Stimulated activated effector memory CD8-positive, alpha-beta T cell treated with anti-CD3 and anti-CD28 coated beads, Interleukin-12 subunit alpha, Interleukin-12 subunit beta, amount 100 ng/mL, for 72 hours (primary cell): ENCODE data around the gene SLC12A7.
"Not testable (repeated sequence)": the region's sequence is repeated elsewhere in the genome, so short reads cannot be mapped to it uniquely, and the experiment has no call there.

Source experiments
- ATAC-seq: fragments of 150-1000 bp; cut with Tn5 transposase; 2 replicates; pipeline ENCODE4 v1.10.0; 2021
- DNase-seq, 2 donors: peaks; one replicate each; pipeline ENCODE4 v3.0.0; 2021 to 2022; ENCODE audit warnings: low spot score in 2 of 2
- H3K27ac Mint-ChIP-seq: one replicate; pipeline ENCODE4 v1.8.0; 2022; ENCODE audit warnings: mild to moderate bottlenecking, mixed read lengths
- H3K36me3 Mint-ChIP-seq: one replicate; pipeline ENCODE4 v1.8.0; 2022; ENCODE audit warnings: mild to moderate bottlenecking, mixed read lengths
- H3K4me1 Mint-ChIP-seq: one replicate; pipeline ENCODE4 v1.8.0; 2022; ENCODE audit warnings: mixed read lengths
- H3K4me3 Mint-ChIP-seq: one replicate; pipeline ENCODE4 v1.8.0; 2022; ENCODE audit warnings: mild to moderate bottlenecking, mixed read lengths
- H3K9me3 Mint-ChIP-seq: one replicate; pipeline ENCODE4 v1.8.0; 2022; ENCODE audit warnings: mixed read lengths

Gene SLC12A7

DNA sequence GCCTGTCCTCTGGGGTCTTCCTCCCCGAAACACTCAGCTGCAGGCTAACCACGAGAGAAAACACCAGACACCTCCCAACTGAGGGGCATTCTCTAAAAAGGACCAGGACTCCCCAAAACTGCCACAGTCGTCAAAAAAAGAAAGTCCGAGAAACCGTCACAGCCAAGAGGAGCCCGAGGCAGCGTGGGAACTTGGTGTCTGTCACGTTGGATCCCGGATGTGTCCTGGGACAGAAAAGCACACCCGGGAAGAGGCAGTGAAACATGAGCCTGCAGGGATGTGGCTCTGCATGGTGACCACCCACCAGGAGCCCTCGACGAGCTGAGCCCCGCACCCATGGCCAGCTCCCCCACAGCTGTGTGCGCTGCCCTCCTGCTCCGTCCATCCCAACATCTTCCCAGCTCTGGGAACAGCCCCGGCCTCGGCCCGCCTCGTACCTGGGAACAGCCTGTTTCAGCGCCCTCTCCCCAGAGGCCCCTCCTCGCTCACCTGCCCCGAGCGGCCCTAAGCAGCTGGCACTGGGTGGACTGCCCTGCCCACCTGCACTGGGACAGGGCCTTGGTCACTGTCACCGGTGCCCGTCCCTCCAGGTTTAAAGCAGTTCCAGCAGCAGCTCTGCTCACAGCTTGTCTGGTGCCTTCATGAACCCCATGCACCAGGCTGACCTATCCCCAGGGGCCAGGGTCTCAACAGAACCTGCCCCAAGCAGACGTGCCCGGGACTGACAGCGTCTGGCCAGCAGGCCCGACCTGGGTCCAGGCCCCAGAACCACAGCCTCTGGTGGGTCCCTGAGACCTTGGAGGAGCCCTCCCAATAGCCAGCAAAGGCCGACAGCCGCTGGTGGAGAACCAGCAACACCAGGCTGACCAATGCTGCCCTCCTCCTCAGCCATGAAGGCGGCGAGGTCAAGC lies 10.9 kb downstream of the SLC12A7 start:
- no peak for DNase-seq
- Mint-ChIP-seq H3K9me3 (no peaks in the 10 kb centered on the region), H3K36me3 (no peaks in the 10 kb centered on the region), H3K4me3 (no peak overlapping the region), H3K4me1 (peaks cover 37% of the 10 kb centered on the region), H3K27ac (no peak overlapping the region)
- ATAC-seq, result no peak

DNA sequence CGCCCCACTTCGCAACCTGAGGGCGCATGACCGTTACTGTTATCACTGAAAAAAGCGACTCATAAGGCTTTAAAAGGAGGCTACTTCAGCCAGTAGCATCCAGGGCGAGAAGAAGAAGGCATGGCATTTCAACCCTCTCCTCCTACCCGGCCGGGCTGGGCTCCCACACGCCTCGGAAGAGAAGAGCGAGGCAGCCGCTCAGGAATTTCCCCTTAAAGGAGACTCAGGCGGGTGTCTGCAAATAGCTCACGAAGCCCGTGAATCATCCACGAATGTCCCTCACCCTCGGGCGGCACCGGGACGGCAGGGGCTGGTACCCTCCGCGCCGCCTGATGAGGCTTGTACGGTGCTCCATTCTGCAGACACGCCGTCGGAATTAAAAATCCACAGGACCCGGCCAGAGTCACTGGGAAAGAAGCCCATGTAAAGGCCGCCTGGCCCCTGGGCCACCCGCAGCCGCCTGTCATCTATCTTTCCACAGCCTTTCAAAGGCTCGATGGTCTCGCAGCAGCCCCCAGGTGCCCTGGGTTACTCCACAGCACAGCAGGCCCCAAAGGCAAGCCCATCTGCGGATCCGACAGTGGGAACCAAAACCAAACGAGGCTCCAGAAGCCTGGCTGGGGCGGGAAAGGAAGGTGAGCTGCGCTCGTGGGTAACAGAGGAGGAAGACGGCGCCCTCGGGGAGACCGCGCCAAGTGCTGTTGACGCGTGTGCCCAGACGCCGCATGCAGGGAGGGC lies 11.8 kb downstream of the SLC12A7 start:
- no peak for DNase-seq
- H3K36me3 Mint-ChIP-seq, result no peaks in the 10 kb centered on the region
- H3K9me3 Mint-ChIP-seq, result no peaks in the 10 kb centered on the region
- H3K27ac Mint-ChIP-seq, result no peak overlapping the region
- H3K4me1 Mint-ChIP-seq, result peaks cover 29% of the 10 kb centered on the region
- H3K4me3 Mint-ChIP-seq, result no peak overlapping the region
- no peak for ATAC-seq

DNA sequence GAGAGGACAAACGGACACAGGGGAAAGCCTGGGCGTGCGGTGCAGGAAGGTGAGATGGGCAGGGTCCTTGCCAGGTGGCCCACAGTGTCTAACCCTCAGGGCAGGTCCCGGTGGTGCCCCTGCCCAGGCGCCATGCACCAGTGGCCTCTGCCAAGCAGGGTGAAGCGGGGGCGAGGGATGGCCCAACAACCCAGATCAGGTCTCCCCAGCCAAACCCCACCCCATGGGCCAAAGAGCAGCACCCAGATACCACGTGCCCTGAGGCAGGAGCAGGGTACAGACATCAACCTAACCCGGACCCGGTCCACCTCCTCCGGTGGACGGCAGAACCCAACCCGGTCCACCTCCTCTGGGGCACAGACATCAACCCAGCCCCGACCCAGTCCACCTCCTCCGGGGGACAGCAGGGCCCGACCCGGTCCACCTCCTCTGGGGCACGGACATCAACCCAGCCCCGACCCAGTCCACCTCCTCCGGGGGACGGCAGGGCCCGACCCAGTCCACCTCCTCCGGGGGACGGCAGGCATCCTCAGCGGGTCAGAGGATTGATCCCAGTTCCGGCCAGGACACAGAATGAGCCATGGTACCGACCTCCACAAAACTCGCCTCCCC lies 12.8 kb downstream of the SLC12A7 start:
- H3K4me3 Mint-ChIP-seq, result no peak overlapping the region
- H3K4me1 Mint-ChIP-seq, result peaks cover 19% of the 10 kb centered on the region
- no peak overlapping the region for H3K27ac Mint-ChIP-seq
- H3K36me3 Mint-ChIP-seq, result no peaks in the 10 kb centered on the region
- H3K9me3 Mint-ChIP-seq, result no peaks in the 10 kb centered on the region
- no peak for DNase-seq
- ATAC-seq, result no peak

DNA sequence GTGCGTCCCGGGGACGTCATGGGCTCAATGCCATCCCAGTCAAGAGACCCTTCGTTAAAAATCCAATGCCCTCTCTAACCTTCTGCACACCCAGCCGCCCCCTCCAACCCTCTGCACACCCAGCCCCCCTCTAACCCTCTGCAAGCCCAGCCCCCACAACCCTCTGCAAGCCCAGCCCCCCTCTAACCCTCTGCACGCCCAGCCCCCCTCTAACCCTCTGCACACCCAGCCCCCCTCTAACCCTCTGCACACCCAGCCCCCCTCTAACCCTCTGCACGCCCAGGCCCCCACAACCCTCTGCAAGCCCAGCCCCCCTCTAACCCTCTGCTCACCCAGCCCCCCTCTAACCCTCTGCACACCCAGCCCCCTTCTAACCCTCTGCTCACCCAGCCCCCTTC lies 13.9 kb downstream of the SLC12A7 start:
- not testable (repeated sequence) for DNase-seq, ATAC-seq, H3K4me3 Mint-ChIP-seq, H3K9me3 Mint-ChIP-seq, H3K27ac Mint-ChIP-seq, H3K4me1 Mint-ChIP-seq, H3K36me3 Mint-ChIP-seq

DNA sequence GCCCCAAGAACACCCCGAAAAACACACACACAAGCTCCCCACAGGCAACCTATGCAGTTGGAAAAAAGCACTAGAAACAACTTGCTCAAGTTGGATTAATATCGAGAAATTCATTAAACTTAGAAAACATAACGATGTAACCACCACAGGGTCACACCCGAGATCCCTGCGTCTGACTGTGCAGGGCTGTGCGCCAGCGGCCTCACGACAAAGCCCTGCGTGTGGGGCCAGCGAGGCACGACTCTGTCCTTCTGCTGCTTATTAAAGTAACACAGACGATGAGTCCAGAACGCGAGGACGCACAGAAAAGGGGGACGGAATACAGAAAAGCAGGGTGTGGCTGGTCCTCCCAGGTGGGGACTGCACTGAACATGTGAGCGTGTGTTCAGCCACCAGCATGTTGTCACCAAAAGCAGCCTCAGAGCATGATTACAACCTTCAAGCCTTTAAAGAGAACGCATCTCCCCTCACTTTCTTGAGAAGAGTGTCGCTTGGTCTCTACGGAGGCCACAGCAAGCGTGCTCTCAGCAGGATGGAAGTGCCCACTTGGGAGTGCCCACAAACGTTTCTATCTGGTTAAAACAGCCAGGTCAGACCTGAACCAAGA lies 14.4 kb downstream of the SLC12A7 start:
- no peaks in the 10 kb centered on the region for H3K9me3 Mint-ChIP-seq
- H3K36me3 Mint-ChIP-seq, result no peaks in the 10 kb centered on the region
- ATAC-seq (no peak), DNase-seq (no peak)
- H3K4me3 Mint-ChIP-seq, result no peak overlapping the region
- peaks cover 7% of the 10 kb centered on the region for H3K4me1 Mint-ChIP-seq
- H3K27ac Mint-ChIP-seq, result no peak overlapping the region

DNA sequence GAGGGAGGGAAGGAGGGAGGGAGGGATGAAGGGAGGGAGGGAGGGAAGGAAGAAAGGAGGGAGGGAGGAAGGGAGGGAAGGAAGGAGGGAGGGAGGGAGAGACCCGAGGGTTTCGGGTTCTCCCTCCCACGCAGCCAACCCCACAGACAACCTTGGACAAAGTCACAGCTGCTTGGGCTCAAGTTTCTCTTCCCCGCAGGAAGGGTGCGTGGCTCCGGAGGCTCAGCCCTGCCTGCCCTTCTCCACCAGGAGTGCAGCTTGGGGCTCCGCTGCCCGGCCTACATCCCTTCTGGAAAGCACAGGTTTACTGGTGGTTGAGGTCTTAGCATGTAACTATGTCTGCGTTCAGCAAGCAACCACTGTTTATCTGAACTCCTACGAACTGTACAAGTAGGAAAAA lies 15.0 kb downstream of the SLC12A7 start:
- DNase-seq (no peak), ATAC-seq (no peak)
- H3K27ac Mint-ChIP-seq, result no peak overlapping the region
- H3K4me3 Mint-ChIP-seq, result no peak overlapping the region
- no peaks in the 10 kb centered on the region for H3K9me3 Mint-ChIP-seq
- H3K36me3 Mint-ChIP-seq, result no peaks in the 10 kb centered on the region
- peaks cover under 1% of the 10 kb centered on the region for H3K4me1 Mint-ChIP-seq

DNA sequence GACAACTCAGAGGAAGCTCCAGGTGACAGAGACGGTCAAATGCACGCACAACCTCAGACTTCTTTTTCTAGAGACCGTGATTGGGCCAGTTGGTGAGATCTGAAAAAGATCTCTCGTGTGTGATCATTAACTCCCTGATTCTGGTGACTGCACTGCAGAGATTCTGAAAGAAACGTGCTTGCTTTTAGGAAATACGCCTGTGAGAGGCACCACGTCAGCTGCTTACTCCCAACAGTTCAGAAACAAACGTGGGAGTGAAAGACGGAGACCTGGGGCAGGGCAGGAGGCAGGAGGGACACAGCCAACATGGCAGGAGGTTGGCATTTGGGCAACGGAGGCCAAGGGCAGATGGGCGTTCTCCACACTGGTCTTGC lies 15.9 kb downstream of the SLC12A7 start:
- Mint-ChIP-seq H3K4me1 (no peaks in the 10 kb centered on the region), H3K4me3 (no peak overlapping the region), H3K27ac (peak overlapping the region; percentile 48), H3K36me3 (no peaks in the 10 kb centered on the region), H3K9me3 (no peaks in the 10 kb centered on the region)
- DNase-seq (no peak), ATAC-seq (no peak)

DNA sequence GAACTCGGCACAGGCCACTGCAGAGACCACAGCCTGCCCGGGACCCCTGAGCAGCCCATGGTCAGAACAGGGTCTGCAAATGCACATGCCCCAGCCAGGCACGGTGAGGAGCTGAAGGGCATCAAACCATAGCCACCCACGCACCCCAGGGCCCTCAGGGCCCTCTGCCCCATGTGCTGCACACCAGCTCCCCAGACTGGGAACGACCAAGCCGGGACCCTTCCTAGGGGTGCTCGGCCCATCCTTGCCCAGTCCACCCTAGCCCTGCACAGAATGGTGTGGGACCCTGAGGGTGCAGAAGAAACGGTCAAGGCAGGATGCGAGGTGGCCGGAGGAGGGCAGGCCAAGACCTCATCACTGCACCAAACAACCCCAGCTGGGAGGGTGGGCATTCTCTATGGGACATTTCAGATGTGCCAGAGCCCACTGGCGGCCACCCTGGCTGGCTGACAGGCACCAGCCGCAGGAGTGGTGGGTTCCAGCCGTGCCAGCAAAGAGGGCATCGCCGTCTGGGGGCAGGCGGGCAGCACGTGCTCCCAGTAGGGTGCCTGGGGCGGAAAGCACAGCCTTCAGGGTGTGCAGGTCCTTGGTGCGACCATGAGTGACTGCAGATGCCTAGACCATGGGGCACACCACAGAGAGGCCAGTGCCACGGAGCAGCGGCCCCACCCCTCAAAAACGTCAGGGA lies 16.4 kb downstream of the SLC12A7 start:
- H3K9me3 Mint-ChIP-seq, result no peaks in the 10 kb centered on the region
- H3K27ac Mint-ChIP-seq, result no peak overlapping the region
- no peaks in the 10 kb centered on the region for H3K36me3 Mint-ChIP-seq
- ATAC-seq (no peak), DNase-seq (no peak)
- H3K4me1 Mint-ChIP-seq, result no peaks in the 10 kb centered on the region
- no peak overlapping the region for H3K4me3 Mint-ChIP-seq

DNA sequence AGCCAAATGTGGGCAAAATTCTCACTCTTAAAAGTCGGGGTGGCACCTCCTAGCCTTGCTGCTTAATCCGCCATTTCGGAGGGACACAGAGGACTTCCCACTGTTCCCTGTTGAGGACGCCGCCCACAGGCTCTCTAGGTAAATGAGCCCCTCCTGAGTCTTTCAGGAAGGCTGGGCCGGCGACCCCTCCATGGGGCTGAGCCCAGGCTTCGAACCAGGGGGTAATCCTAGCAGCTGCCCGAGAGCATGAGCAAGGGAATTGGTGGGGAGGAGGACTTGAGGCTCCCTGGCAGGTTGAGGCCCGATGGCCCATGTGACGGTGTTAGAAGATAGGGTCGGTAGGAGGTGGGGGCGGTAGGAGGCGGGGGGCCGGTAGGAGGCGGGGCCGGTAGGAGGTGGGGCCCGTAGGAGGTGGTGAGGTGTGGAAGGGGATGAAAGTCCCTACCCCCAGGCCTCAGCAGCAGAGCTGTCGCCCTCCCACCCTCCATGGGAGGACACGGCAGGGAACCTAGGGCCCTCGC lies 17.1 kb downstream of the SLC12A7 start:
- Mint-ChIP-seq H3K4me1 (no peaks in the 10 kb centered on the region), H3K36me3 (peaks cover 3% of the 10 kb centered on the region), H3K4me3 (no peak overlapping the region), H3K9me3 (no peaks in the 10 kb centered on the region), H3K27ac (no peak overlapping the region)
- DNase-seq (no peak), ATAC-seq (no peak)

DNA sequence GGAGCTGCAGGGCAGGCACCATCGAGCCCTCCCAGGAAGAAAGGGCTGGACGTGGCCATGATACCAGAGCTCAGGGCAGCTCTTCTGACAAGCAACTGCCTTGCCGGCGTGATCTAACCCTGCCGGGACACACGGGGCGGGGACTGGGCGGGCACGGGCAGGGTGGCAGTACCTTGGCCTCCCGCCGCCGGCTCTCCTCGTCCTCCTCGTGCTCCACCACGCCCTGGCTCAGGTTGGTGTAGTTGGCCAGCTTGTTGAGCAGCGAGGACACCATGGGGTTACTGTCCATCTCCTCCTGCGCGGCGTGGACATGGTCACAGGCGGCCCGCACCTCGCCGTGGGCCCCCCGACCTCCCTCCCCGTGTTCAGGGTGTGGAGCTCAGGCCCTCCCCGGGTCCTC lies 18.5 kb downstream of the SLC12A7 start:
- no peak for ATAC-seq
- Mint-ChIP-seq H3K9me3 (no peaks in the 10 kb centered on the region), H3K4me1 (no peaks in the 10 kb centered on the region), H3K27ac (no peak overlapping the region), H3K36me3 (peaks cover 5% of the 10 kb centered on the region), H3K4me3 (no peak overlapping the region)
- no peak for DNase-seq

DNA sequence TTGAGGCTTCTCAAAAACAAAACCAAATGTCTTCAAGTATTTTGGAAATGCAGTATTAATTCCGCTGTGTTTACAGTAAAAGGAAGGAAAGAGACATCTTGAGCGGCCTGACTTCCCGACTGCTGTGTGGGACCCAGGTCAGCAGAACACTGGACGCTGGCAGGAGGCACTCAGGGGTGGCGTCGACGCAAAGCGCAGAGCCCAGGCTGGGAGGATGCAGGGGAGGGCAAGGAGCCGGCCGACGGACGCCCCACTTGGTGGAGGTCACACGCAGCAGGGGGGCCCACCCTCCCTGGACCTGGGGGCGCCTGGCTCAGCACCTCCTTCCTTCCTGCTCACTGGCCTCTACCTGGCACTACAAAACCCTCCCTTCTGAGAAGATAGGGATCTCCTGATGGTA lies 19.7 kb downstream of the SLC12A7 start:
- DNase-seq, result no peak
- Mint-ChIP-seq H3K36me3 (peaks cover 5% of the 10 kb centered on the region), H3K27ac (peak overlapping the region; percentile 37), H3K9me3 (no peaks in the 10 kb centered on the region), H3K4me1 (no peaks in the 10 kb centered on the region), H3K4me3 (no peak overlapping the region)
- ATAC-seq, result no peak

DNA sequence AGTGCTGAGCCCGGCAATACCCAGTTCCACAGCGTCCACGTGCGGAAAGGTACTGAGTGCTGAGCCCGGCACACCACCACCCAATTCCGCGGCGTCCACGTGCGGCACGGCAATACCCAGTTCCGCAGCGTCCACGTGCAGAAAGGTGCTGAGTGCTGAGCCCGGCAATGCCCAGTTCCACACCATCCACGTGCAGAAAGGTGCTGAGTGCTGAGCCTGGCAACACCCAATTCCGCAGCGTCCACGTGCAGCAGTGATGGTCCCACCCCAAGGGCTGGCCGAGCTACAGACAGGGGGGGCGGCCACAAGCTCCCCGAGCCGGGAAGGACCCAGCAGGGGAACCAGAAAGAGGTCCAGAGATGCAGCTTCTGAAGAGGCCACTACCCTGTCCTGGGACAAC lies 20.2 kb downstream of the SLC12A7 start:
- H3K4me3 Mint-ChIP-seq, result no peak overlapping the region
- peaks cover 5% of the 10 kb centered on the region for H3K36me3 Mint-ChIP-seq
- H3K4me1 Mint-ChIP-seq, result no peaks in the 10 kb centered on the region
- no peaks in the 10 kb centered on the region for H3K9me3 Mint-ChIP-seq
- H3K27ac Mint-ChIP-seq, result peak overlapping the region; percentile 37
- ATAC-seq (no peak), DNase-seq (no peak)

DNA sequence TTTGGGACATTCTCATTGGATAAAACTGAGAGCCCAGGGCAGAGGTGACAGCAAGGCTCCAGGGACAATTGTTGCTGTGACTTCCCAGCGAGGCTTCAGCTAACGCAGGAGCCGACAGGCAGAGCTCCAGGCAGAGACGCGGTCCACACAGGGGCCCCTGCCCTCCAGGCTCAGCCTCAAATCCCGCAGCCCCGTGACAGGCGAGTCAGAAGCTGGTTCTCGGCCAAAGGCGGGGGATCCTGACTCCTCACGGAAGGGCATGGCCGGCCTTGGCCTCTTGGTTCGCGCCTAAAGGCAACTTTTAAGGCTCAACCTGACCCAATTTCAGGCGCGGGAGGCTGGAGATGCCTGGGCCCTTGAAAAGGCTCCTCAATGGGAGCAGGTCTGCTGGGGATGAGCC lies 21.3 kb downstream of the SLC12A7 start:
- ATAC-seq (no peak), DNase-seq (no peak)
- peak overlapping the region; percentile 83 for H3K27ac Mint-ChIP-seq
- H3K36me3 Mint-ChIP-seq, result peaks cover 5% of the 10 kb centered on the region
- no peaks in the 10 kb centered on the region for H3K9me3 Mint-ChIP-seq
- no peaks in the 10 kb centered on the region for H3K4me1 Mint-ChIP-seq
- H3K4me3 Mint-ChIP-seq, result no peak overlapping the region

DNA sequence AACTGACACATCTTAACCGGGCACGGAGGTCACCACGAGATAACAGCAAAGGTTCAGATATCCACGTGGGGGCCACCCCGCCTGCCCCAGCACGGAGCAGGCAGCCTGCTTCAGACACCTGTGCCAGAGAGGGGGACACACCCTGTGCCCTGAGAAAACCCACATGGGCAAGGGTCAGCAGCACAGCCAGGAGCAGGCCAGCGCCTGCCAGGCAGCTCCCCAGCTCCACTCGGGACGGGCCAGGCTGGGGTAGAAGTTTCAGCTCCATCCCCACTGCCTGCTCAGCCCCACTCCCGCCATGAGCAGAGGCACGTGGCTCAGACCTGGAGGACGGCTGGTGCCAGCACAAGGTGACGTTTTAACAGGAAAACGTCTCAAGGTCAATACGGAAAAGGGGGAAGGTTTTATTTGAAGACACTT lies 22.2 kb downstream of the SLC12A7 start:
- DNase-seq (no peak), ATAC-seq (no peak)
- H3K27ac Mint-ChIP-seq, result peak overlapping the region; percentile 83
- no peak overlapping the region for H3K4me3 Mint-ChIP-seq
- H3K9me3 Mint-ChIP-seq, result no peaks in the 10 kb centered on the region
- no peaks in the 10 kb centered on the region for H3K4me1 Mint-ChIP-seq
- H3K36me3 Mint-ChIP-seq, result peaks cover 5% of the 10 kb centered on the region

DNA sequence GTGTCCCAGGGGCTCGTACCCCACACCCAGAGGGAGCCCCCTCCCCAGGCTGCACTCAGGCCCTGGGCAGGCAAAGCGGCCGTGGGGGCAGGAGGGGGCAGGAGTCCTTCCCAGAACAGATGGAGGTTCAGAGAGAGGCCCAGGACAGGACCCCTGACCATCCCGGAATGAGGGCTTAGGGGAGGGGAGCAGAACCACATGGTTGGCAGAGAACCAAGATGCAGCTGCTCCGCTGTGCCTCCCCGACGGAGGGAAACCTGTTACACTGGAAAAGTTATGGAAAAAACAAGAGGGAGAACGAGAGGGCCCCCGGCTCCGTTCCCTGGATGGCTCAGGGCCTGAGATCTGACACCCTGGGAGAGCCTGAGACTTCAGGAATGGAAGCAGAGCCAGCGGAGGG lies 22.7 kb downstream of the SLC12A7 start:
- Mint-ChIP-seq H3K9me3 (no peaks in the 10 kb centered on the region), H3K27ac (peak overlapping the region; percentile 83), H3K4me3 (no peak overlapping the region), H3K36me3 (peaks cover 5% of the 10 kb centered on the region), H3K4me1 (no peaks in the 10 kb centered on the region)
- DNase-seq (no peak), ATAC-seq (no peak)
